Hepatocyte (in vitro differentiated cells): ENCODE results near the gene CLDN15. TPM values are rescaled to one million over a fixed set of nuclear protein-coding genes. Genes with fewer than 3 reads are reported as not detected.
A peak's percentile ranks its signal among the peaks of the same experiment; 100 is the strongest.

Experiments
- DNase-seq: peaks from one replicate; pipeline ENCODE4 v3.0.0-alpha.2; 2016; ENCODE audit warnings: low spot score
- H2AFZ ChIP-seq: fragments of 200-600 bp; sonication (generic); 2 replicates; pipeline ENCODE4 v1.6.0; 2016; ENCODE audit warnings: antibody characterized with exemption, mild to moderate bottlenecking
- H3K27ac ChIP-seq: fragments of 200-600 bp; sonication (generic); 2 replicates; pipeline ENCODE4 v1.5.1; 2016; ENCODE audit warnings: mild to moderate bottlenecking
- H3K27me3 ChIP-seq: fragments of 200-600 bp; sonication (generic); 2 replicates; pipeline ENCODE4 v1.6.1; 2016
- H3K36me3 ChIP-seq: fragments of 200-600 bp; sonication (generic); replicated peaks from 2 replicates; pipeline ENCODE4 v1.5.1; 2016; ENCODE audit warnings: low read depth; ENCODE audit not compliant: insufficient read depth
- H3K4me1 ChIP-seq: fragments of 200-600 bp; sonication (generic); 2 replicates; pipeline ENCODE4 v1.5.1; 2016; ENCODE audit warnings: mild to moderate bottlenecking, moderate library complexity; ENCODE audit not compliant: insufficient read depth
- H3K4me2 ChIP-seq: fragments of 200-600 bp; sonication (generic); 2 replicates; pipeline ENCODE4 v1.6.0; 2016
- H3K4me3 ChIP-seq: fragments of 200-600 bp; sonication (generic); 2 replicates; pipeline ENCODE4 v1.5.1; 2016; ENCODE audit warnings: mild to moderate bottlenecking
- H3K79me2 ChIP-seq: fragments of 200-600 bp; sonication (generic); 2 replicates; pipeline ENCODE4 v1.6.0; 2017; ENCODE audit warnings: mild to moderate bottlenecking
- H3K9me2 ChIP-seq: fragments of 200-600 bp; sonication (generic); replicated peaks from 2 replicates; pipeline ENCODE4 v1.6.0; 2017; ENCODE audit warnings: mild to moderate bottlenecking; ENCODE audit not compliant: insufficient read depth
- H3K9me3 ChIP-seq: fragments of 200-600 bp; sonication (generic); 2 replicates; pipeline ENCODE4 v1.5.1; 2016; ENCODE audit warnings: low read depth, mild to moderate bottlenecking
- H4K20me1 ChIP-seq: fragments of 200-600 bp; sonication (generic); 2 replicates; pipeline ENCODE4 v1.6.0; 2016; ENCODE audit warnings: mild to moderate bottlenecking; ENCODE audit not compliant: insufficient read depth, poor library complexity, severe bottlenecking
- EZH2 ChIP-seq: fragments of 200-600 bp; sonication (generic); IDR thresholded peaks from 2 replicates; pipeline ENCODE4 v1.6.1; 2016; ENCODE audit warnings: antibody characterized with exemption, mild to moderate bottlenecking, borderline replicate concordance
- EZH2phosphoT487 ChIP-seq: fragments of 200-600 bp; sonication (generic); IDR thresholded peaks from one replicate; pipeline ENCODE4 v1.6.1; 2018; ENCODE audit warnings: antibody characterized with exemption, mild to moderate bottlenecking, low read depth, moderate library complexity; ENCODE audit not compliant: unreplicated experiment, severe bottlenecking
- WGBS: methylation state at CpG from one replicate; pipeline ENCODE4 v1.1.6; 2016; ENCODE audit warnings: low lambda C conversion rate; ENCODE audit errors: missing lambda C conversion rate; 5-methylcytosine and 5-hydroxymethylcytosine counted together
- polyA plus RNA-seq: library from polyadenylated mRNA; unstranded; fragments of >200 nt; fragmentation: Nextera tagmentation; extraction: Ambion mirVana; gene quantifications from 2 replicates; pipeline ENCODE4 v1.2.1, GENCODE V29; 2016
- total RNA-seq: library from RNA; depleted of rRNA; stranded (reverse); fragments of >200 nt; gene quantifications from 2 replicates; pipeline ENCODE4 v1.2.3, GENCODE V29; 2014
- TF ChIP-seq, protein P1 (sequence below): fragments of 200-600 bp; sonication (generic); IDR thresholded peaks from 2 replicates; pipeline ENCODE4 v1.5.1; 2016; ENCODE audit warnings: antibody characterized with exemption, mild to moderate bottlenecking; ENCODE audit not compliant: poor library complexity

Gene CLDN15
- total and polyA plus RNA-seq, 2 experiments from 2014 or later: 14.3 to 25.7 TPM

DNA sequence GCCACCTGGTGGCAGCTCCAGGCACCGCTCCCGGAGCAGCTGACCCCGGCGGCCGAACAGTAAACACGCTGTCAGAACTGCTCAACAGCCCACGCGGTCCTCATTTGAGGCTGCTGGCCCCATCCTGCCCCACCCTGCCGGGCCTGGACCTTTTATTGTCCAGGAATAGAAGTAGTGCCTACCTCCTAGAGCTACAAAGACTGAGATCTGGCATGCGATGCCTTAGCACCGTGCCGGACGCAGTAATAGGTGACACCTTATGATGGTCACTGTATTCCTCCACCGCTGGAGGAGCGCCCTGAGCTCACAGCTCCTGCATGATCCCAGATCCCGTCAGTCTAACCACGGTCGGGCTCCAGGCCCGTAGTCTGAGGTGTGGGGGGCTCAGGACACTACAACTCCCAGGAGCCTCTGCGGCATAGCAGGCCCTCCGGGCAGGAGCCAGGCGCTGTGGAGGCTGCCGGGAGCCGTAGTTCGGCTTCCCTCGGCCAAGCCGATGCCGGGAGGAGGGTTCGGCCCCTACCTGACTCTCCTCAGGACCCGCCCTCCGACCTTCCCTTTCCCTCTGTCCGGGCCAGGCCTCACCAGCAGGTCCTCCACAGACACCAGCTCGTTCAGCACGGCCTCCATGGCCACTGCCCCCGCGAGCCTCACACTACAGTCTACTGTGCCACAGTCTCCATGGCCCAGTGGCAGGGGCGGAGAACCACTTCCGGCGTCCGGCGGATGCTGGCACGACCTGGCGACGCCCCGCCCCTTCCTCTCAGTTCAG, 7.0 kb upstream of the CLDN15 start, which contains the start of gene FIS1:
FIS1 (minus strand) TSS at position 707 of the 772 bp plus-strand sequence; CDS start at position 630, 77 bp downstream.
- H4K20me1 ChIP-seq: peaks cover 13% of the 10 kb centered on the region
- peak within 1 kb of the TSS; percentile 95 for H3K27ac ChIP-seq
- H3K4me1 ChIP-seq: peaks cover 9% of the 10 kb centered on the region
- H3K9me2 ChIP-seq: no peaks in the 10 kb centered on the region
- no peak for TF ChIP-seq EZH2phosphoT487
- TF ChIP-seq, protein P1, sequence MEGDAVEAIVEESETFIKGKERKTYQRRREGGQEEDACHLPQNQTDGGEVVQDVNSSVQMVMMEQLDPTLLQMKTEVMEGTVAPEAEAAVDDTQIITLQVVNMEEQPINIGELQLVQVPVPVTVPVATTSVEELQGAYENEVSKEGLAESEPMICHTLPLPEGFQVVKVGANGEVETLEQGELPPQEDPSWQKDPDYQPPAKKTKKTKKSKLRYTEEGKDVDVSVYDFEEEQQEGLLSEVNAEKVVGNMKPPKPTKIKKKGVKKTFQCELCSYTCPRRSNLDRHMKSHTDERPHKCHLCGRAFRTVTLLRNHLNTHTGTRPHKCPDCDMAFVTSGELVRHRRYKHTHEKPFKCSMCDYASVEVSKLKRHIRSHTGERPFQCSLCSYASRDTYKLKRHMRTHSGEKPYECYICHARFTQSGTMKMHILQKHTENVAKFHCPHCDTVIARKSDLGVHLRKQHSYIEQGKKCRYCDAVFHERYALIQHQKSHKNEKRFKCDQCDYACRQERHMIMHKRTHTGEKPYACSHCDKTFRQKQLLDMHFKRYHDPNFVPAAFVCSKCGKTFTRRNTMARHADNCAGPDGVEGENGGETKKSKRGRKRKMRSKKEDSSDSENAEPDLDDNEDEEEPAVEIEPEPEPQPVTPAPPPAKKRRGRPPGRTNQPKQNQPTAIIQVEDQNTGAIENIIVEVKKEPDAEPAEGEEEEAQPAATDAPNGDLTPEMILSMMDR: peak; percentile 93
- H3K4me2 ChIP-seq: peak within 1 kb of the TSS; percentile 91
- DNase-seq: peak; percentile 98
- H2AFZ ChIP-seq: peak within 1 kb of the TSS; percentile 50
- WGBS: under 1% methylated on average over 43 of the region's 45 CpGs
- H3K27me3 ChIP-seq: no peaks in the 10 kb centered on the region
- no peaks in the 10 kb centered on the region for H3K36me3 ChIP-seq
- H3K4me3 ChIP-seq: peak within 1 kb of the TSS; percentile 90
- no peaks in the 10 kb centered on the region for H3K9me3 ChIP-seq
- peaks cover 66% of the 10 kb centered on the region for H3K79me2 ChIP-seq

DNA sequence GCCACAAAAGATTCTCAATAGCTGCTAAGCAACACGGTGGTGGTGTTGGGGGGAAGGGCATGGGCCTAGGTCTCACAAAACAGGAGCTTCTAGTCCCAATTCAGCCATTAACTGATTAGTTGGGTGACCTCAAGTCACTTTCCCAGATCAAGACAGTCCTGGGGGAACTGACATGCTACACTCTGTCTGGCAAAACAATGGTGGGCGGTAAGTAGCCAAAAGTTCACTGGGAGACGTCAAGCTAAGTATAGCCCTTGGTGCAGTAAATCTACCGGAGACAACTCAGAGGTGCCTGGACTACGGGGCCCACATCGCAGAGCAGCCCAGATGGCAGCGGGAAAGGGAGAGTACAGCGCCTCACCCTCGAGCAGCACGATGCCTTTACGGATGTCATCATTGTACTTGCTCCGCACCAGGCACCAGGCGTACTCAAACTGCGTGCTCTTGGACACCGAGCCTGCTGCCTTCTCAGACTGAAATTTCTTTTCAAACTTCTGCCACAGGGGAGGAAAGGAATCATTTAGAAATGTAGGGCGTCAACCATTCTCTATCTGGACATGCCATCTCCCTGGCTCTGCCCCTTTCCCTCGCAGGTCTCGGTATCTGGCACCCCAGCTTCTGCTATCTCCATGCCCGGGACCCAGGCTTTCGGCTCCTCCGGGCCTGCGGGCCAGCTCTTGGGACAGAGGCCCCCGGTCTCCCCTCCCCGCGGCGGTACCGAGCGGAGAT, 6.2 kb upstream of the CLDN15 start:
- H2AFZ ChIP-seq: peak overlapping the region; percentile 24
- peak overlapping the region; percentile 95 for H3K27ac ChIP-seq
- H3K4me3 ChIP-seq: peak overlapping the region; percentile 90
- peaks cover 59% of the 10 kb centered on the region for H3K79me2 ChIP-seq
- H4K20me1 ChIP-seq: peaks cover 13% of the 10 kb centered on the region
- H3K4me1 ChIP-seq: peaks cover 9% of the 10 kb centered on the region
- no peaks in the 10 kb centered on the region for H3K9me3 ChIP-seq
- H3K27me3 ChIP-seq: no peaks in the 10 kb centered on the region
- H3K4me2 ChIP-seq: peak overlapping the region; percentile 91
- no peak for DNase-seq
- TF ChIP-seq, protein P1: no peak
- TF ChIP-seq EZH2 (no peak), EZH2phosphoT487 (no peak)
- no peaks in the 10 kb centered on the region for H3K36me3 ChIP-seq
- H3K9me2 ChIP-seq: no peaks in the 10 kb centered on the region
- 38% methylated on average over 28 of the region's 28 CpGs for WGBS

GRCh38 chr7:101241443-101242349, 4.1 kb upstream of the CLDN15 start:
- Histone ChIP-seq H3K4me1 (peaks cover 9% of the 10 kb centered on the region), H3K4me2 (no peak overlapping the region), H3K4me3 (no peak overlapping the region), H3K79me2 (peaks cover 44% of the 10 kb centered on the region), H3K27ac (no peak overlapping the region), H4K20me1 (peaks cover 13% of the 10 kb centered on the region), H2AFZ (no peak overlapping the region), H3K36me3 (no peaks in the 10 kb centered on the region), H3K9me2 (no peaks in the 10 kb centered on the region), H3K9me3 (no peaks in the 10 kb centered on the region), H3K27me3 (no peaks in the 10 kb centered on the region)
- DNase-seq: no peak
- TF ChIP-seq, protein P1: no peak
- TF ChIP-seq EZH2 (no peak), EZH2phosphoT487 (no peak)
- WGBS: 95% methylated on average over 16 of the region's 16 CpGs
